OCI-LY3 (cell line): ENCODE data around the gene RNF121.

Experiments used
- H2AFZ ChIP-seq: fragments of 200-600, 300-600 bp; shearing (Covaris generic); 2 replicates; pipeline ENCODE4 v1.6.0; 2014; ENCODE audit warnings: antibody characterized with exemption, low read depth, low read length
- H3K27ac ChIP-seq: fragments of 200-600, 300-600 bp; sonication (generic); 2 replicates; pipeline ENCODE4 v1.5.1; 2014; ENCODE audit warnings: mild to moderate bottlenecking, low read length, moderate library complexity, mixed read lengths
- H3K27me3 ChIP-seq: fragments of 200-600, 300-600 bp; sonication (generic); 2 replicates; pipeline ENCODE4 v1.6.1; 2014; ENCODE audit warnings: low read depth, low read length, mixed read lengths
- H3K36me3 ChIP-seq: fragments of 200-600, 300-600 bp; sonication (generic); replicated peaks from 2 replicates; pipeline ENCODE3; 2014; ENCODE audit warnings: low read depth, low read length, mixed read lengths
- H3K4me1 ChIP-seq: fragments of 300-600, 200-600 bp; sonication (generic); 2 replicates; pipeline ENCODE4 v1.6.1; 2014; ENCODE audit warnings: low read length, mixed read lengths
- H3K4me2 ChIP-seq: fragments of 200-600, 300-600 bp; sonication (generic); 2 replicates; pipeline ENCODE4 v1.6.1; 2014; ENCODE audit warnings: low read length, mixed read lengths
- H3K4me3 ChIP-seq: fragments of 300-600, 200-600 bp; sonication (generic); 2 replicates; pipeline ENCODE4 v1.5.1; 2014; ENCODE audit warnings: antibody characterized with exemption, mild to moderate bottlenecking, low read length, moderate library complexity
- H3K79me2 ChIP-seq: fragments of 300-600, 200-600 bp; shearing (Covaris generic); 2 replicates; pipeline ENCODE4 v1.6.1; 2014; ENCODE audit warnings: mild to moderate bottlenecking, low read length, mixed read lengths
- H3K9ac ChIP-seq: fragments of 300-600, 200-600 bp; shearing (Covaris generic); 2 replicates; pipeline ENCODE4 v1.6.0; 2014; ENCODE audit warnings: mild to moderate bottlenecking, low read length, moderate library complexity
- H3K9me3 ChIP-seq: fragments of 200-600, 300-600 bp; shearing (Covaris generic); 2 replicates; pipeline ENCODE4 v1.6.1; 2014; ENCODE audit warnings: low read length, mixed read lengths; ENCODE audit not compliant: insufficient read depth
- H4K20me1 ChIP-seq: fragments of 200-600, 300-600 bp; sonication (generic); 2 replicates; pipeline ENCODE4 v1.6.1; 2016; ENCODE audit warnings: low read length, mixed read lengths; ENCODE audit not compliant: insufficient read depth
- EZH2phosphoT487 ChIP-seq: fragments of 200-600 bp; shearing (Covaris generic); IDR thresholded peaks from 2 replicates; pipeline ENCODE4 v1.6.1; 2018; ENCODE audit warnings: antibody characterized with exemption, mixed run types, low read depth
- TF ChIP-seq, protein P1 (sequence below): fragments of 200-600, 300-600 bp; sonication (generic); IDR thresholded peaks from 2 replicates; pipeline ENCODE4 v1.5.1; 2014; ENCODE audit warnings: antibody characterized with exemption, low read length, low read depth

Gene RNF121

DNA sequence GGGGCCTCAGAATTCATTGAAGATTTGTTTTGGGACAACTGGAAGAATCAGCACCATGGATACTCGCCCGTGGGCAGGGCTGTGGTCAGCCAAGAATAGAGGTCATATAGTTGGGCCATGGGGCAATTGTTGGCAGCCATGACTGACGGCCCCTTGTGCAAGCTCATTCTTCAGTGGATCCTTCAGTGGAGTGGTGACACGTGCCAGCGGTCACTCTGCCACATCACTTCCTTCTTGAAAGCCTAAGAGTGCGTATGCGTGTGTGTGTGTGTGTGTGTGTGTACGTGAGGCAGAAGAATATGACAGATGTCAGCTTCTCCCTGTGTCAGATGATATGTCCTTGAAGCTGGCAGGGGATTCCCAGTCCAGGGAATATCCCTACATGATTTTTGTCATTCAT, 68.1 kb downstream of the RNF121 start:
- H3K9me3 ChIP-seq: no peaks in the 10 kb centered on the region
- H3K4me2 ChIP-seq: no peak overlapping the region
- H3K36me3 ChIP-seq: peaks cover 31% of the 10 kb centered on the region
- no peak overlapping the region for H3K4me3 ChIP-seq
- no peaks in the 10 kb centered on the region for H4K20me1 ChIP-seq
- H3K9ac ChIP-seq: no peak overlapping the region
- H3K27me3 ChIP-seq: no peaks in the 10 kb centered on the region
- peaks cover 64% of the 10 kb centered on the region for H3K4me1 ChIP-seq
- no peak overlapping the region for H2AFZ ChIP-seq
- H3K79me2 ChIP-seq: peaks cover 6% of the 10 kb centered on the region; the same call in 1 of the 2 replicates
- no peak overlapping the region for H3K27ac ChIP-seq
- TF ChIP-seq, protein P1, sequence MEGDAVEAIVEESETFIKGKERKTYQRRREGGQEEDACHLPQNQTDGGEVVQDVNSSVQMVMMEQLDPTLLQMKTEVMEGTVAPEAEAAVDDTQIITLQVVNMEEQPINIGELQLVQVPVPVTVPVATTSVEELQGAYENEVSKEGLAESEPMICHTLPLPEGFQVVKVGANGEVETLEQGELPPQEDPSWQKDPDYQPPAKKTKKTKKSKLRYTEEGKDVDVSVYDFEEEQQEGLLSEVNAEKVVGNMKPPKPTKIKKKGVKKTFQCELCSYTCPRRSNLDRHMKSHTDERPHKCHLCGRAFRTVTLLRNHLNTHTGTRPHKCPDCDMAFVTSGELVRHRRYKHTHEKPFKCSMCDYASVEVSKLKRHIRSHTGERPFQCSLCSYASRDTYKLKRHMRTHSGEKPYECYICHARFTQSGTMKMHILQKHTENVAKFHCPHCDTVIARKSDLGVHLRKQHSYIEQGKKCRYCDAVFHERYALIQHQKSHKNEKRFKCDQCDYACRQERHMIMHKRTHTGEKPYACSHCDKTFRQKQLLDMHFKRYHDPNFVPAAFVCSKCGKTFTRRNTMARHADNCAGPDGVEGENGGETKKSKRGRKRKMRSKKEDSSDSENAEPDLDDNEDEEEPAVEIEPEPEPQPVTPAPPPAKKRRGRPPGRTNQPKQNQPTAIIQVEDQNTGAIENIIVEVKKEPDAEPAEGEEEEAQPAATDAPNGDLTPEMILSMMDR: no peak
- no peak for TF ChIP-seq EZH2phosphoT487

DNA sequence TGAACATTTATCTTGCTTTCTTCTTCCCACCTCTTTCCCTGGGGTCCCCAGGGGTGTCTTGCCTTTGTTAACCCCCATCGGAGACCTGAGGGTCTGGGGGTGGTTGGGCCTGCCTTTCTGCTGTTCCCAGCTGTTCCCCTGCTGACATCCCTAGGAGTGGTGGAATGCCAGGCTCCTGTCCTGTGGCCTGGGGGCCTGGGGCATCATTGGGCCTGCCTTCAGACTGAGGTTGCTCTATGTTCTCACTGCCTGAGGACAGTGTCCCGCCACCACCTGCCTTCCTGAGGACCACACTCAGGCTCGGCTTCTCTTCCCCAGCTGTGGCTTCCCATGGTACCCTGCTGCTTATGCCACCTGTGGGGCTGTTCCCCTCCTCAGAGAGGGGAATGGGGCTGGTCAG, 68.7 kb downstream of the RNF121 start:
- Histone ChIP-seq H3K36me3 (peaks cover 38% of the 10 kb centered on the region), H4K20me1 (no peaks in the 10 kb centered on the region), H3K4me1 (peaks cover 58% of the 10 kb centered on the region), H3K27me3 (no peaks in the 10 kb centered on the region), H2AFZ (no peak overlapping the region), H3K79me2 (peaks cover 6% of the 10 kb centered on the region; the same call in 1 of the 2 replicates), H3K9me3 (no peaks in the 10 kb centered on the region), H3K4me3 (no peak overlapping the region), H3K9ac (no peak overlapping the region; the same call in 1 of the 2 replicates), H3K4me2 (no peak overlapping the region), H3K27ac (peak overlapping the region; percentile 65)
- TF ChIP-seq, protein P1: no peak
- no peak for TF ChIP-seq EZH2phosphoT487

- peaks cover 39% of the 10 kb centered on the region for H3K36me3 ChIP-seq
- peak overlapping the region; percentile 67 for H3K4me2 ChIP-seq
These were observed 69.2 kb downstream of the RNF121 start for GRCh38 chr11:71998061-71998460.

GRCh38 chr11:71998649-71999310, 69.9 kb downstream of the RNF121 start, which contains the start of gene IL18BP:
Gene IL18BP, plus strand, starts transcription at chr11:71998909. Its CDS starts 1,076 bp downstream, at chr11:71999985.
- Histone ChIP-seq H3K9me3 (no peaks in the 10 kb centered on the region), H3K4me3 (peak within 1 kb of the TSS; percentile 46; the same call in 1 of the 2 replicates), H2AFZ (no peak within 1 kb of the TSS), H3K79me2 (no peaks in the 10 kb centered on the region), H3K27ac (peak within 1 kb of the TSS; percentile 65), H3K27me3 (no peaks in the 10 kb centered on the region), H3K4me2 (peak within 1 kb of the TSS; percentile 67), H4K20me1 (no peaks in the 10 kb centered on the region), H3K9ac (peak within 1 kb of the TSS; percentile 56; the same call in 1 of the 2 replicates), H3K4me1 (peaks cover 46% of the 10 kb centered on the region), H3K36me3 (peaks cover 41% of the 10 kb centered on the region)
- TF ChIP-seq EZH2phosphoT487: no peak
- TF ChIP-seq, protein P1: no peak

More at GRCh38 chr11:71998061-71998460, 69.2 kb downstream of the RNF121 start:
- Histone ChIP-seq H3K9ac (peak overlapping the region; percentile 56; the same call in 1 of the 2 replicates), H2AFZ (no peak overlapping the region), H3K27ac (peak overlapping the region; percentile 65), H3K79me2 (peaks cover 3% of the 10 kb centered on the region; the same call in 1 of the 2 replicates), H4K20me1 (no peaks in the 10 kb centered on the region), H3K4me1 (peaks cover 53% of the 10 kb centered on the region), H3K9me3 (no peaks in the 10 kb centered on the region), H3K4me3 (no peak overlapping the region), H3K27me3 (no peaks in the 10 kb centered on the region)
- TF ChIP-seq, protein P1: no peak
- TF ChIP-seq EZH2phosphoT487: no peak
